ENCODE data around the gene ZBTB16.

Gene ZBTB16

DNA sequence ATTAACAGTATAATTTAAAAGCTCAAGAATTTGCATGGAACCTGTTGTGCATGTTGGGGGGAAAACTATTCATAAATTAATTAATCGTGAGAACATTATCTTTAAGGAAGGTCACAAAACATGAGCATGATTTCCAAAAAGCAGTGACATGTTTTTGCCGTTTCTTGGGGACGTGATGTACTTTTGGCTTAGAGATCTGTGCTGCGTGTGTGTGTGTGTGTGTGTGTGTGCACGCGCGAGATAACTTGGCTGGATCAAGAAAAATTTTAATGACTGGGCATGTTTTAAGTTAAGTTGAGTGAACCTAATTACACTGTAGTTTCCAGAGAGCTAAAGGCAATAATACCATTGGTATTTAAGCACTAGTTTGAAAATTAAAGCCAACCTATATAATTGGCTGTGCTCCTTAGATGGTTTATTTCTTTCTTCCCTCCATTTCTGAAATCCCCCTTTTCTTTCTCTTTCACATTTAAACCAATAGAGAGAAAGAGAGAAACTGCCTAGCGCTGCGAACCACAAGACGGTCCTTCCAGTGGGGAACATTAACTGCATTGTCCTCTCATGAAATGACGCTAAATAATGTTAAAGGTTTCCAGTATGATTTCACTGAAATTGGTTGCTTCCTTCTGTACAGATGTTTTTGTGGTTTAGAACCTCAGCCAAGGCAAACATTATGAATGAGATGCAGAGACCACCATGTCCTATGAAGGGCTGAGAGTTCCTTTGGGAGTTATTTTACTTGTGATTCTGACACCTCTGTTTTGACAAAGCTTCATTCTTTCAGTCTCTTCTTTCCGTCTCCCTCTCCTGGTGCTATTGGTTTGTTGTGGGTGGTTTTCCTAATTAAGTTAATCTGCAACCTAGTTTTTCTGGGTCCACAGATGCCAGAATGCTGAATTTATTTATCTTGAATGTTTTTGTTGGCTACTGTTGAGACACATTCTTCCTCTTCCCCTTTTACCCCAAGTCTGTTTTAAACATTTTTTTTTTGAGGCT, 51.7 kb downstream of the ZBTB16 start:
- no peak for DNase-seq

- DNase-seq, result no peak
These were observed 56.0 kb downstream of the ZBTB16 start for GRCh38 chr11:114115451-114115928.

DNA sequence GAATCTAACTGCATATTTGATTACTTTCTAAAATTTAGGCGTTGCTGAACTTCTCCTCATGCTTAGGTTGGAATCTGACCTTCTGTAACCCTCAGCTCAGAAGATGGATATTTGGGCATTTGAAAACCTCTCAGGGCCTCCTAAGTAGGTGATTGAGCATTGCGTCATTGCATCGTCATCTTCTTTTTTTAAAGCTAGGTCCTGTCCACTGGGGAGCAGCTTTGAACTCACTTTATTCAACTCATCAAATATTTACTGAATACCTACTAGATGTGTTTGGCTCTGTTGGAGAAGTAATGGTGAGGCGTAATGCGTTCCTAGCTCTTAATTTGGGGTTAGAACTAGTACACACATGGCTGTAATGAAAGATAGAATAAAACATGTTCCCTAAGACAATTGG, 56.8 kb downstream of the ZBTB16 start:
- DNase-seq, result no peak

GRCh38 chr11:114116800-114117199, 57.3 kb downstream of the ZBTB16 start:
- no peak for DNase-seq

- no peak for DNase-seq
These were observed 61.1 kb downstream of the ZBTB16 start for GRCh38 chr11:114120606-114121005.

- DNase-seq, result no peak
These were observed 61.6 kb downstream of the ZBTB16 start for GRCh38 chr11:114121138-114121537.

DNA sequence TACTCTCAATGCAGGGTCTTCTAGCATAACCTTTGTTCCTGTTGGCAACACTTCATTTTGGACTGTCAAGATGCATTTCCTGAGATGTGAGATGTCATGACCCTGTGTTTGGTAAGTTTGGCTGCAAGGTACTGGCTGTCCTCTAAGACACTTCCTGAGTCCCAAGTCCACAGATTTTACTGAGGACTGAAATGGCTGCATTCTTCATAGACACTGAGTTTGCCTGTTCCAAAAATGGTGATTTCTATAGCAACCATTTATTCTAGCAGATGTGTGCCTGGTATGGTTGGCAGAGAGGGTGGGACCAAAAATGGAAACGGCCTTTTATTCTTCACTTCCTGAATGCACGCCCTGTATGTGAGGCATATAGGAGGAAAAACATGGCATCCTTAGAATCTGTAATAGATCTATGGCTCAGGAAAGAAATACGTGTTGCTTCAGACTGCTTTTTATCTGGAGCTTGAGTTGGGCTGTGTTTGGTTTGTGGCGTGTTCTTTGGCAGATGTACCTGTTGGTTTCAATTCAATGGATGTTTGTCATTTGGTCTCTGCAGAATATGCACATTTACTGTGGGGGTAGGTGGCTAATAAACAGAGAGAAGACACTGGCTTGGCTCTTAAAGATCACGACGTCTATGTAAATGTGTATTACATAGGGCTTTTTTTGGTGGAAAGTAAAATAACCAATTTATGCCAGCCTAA, 62.4 kb downstream of the ZBTB16 start:
- DNase-seq, result no peak

GRCh38 chr11:114122686-114123085, 63.2 kb downstream of the ZBTB16 start:
- no peak for DNase-seq

- no peak for DNase-seq
These were observed 64.3 kb downstream of the ZBTB16 start for GRCh38 chr11:114123692-114124330.

DNA sequence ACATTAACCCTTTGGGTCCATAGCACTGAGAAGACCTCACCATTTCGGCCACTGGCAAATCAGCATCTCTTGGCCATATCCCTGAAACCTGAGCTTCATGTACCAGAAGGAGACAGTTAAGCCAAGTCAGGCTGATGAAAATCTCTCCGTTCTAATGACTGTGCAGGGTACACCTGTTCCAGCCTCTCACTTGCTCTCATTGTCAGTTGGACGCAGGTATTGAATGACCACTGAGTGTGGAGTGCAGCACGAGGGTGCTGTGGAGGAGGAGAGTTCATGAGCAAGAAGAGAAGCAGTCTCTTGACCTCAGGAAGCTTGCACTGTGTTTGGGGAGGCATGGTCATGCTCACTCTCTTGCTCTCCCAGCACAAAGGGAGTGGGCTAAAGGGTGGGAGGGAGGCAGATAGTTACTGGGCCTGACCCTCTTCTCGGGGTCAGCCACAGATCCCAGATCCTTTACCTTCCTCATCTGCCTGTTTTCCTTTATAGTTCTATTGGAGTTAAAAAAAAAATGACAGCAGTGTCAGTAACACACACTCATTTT, 65.2 kb downstream of the ZBTB16 start:
- DNase-seq, result no peak

DNA sequence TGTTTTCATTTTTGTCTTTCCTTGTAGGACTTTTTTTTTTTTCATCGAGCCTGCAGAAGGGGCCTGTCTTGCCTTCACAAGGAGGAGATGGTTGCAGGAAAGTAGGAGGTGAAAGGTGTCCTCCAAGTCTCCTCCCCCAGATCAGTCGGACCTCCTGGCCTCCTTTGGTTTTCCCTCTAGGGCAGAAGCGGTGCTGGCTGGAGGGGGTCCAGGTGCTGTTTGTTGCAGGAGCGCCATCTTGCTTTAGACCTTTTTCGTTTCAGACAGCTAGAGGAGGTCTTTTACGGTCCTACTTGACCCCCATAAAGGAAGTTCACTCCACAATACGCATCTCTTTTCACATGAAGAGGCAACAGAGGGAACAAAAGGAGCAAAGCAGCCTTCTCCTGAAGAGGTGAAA, 66.0 kb downstream of the ZBTB16 start:
- no peak for DNase-seq

- no peak for DNase-seq
These were observed 66.4 kb downstream of the ZBTB16 start for GRCh38 chr11:114125959-114126358.

GRCh38 chr11:114128399-114128798, 68.9 kb downstream of the ZBTB16 start:
- no peak for DNase-seq

GRCh38 chr11:114129142-114129541, 69.6 kb downstream of the ZBTB16 start:
- DNase-seq, result no peak

DNA sequence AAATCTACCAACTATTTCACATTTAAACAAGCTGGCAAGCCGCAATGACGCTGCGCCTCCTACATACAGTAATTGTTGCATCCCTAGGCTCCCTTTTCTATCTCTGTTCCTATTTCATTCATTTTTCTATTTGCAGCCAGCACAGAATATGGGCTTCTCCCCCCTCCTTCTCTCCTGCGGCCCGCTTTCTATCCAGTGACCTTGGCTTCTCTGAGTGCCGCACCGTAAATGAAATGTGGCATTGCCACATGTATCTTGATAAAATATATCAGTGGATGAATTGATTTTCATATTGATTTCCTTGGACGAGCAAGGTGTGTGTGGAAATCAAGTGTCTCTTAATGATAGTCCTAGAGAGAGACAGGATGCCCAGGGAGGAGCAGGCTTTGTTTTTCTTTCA, 70.2 kb downstream of the ZBTB16 start:
- DNase-seq, result no peak

DNA sequence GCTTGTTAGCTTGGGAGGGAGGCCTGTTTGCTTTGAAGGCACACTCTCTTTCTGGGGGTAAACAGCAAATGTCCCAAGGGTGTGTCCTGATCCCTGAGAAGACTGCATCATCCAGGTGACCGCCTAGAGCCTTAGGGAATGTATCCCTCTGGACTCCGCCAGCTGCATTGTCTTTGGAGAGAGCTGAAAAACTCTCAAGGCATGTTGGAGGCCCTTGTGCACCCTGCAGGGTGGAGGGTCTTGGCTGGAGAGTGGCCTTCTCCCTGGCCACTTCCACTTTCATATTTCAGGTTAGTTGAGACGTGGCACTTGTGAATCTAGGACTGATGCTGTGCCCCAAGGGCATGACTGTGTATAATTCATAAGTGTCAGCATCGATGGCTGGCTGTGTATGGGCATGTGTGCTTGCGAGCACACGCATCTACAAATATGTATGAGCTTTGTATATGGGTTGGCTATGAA, 70.6 kb downstream of the ZBTB16 start:
- DNase-seq, result no peak

- no peak for DNase-seq
These were observed 71.2 kb downstream of the ZBTB16 start for GRCh38 chr11:114130629-114131277.

- no peak for DNase-seq
These were observed 72.0 kb downstream of the ZBTB16 start for GRCh38 chr11:114131461-114131864.

DNA sequence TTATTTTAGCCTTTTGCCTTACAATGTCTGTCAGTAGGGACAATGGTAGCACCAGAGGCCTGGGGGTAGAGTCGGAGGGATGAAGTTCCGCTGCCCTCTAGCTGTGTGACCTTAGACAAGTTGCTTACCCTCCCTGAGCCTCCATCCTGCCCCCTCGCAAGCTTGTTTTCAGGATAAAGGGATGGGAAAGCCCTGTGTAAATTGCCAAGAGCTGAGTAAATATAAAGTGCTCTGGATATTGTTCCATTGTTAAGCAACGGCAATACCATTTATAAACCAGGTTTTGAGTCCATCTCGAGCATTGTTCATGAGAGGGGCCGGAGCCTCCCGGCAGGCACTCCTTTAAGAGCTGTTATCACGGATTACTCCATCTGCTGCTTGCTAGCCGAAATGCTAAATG, 72.9 kb downstream of the ZBTB16 start:
- DNase-seq, result no peak

- no peak for DNase-seq
These were observed 73.5 kb downstream of the ZBTB16 start for GRCh38 chr11:114132944-114133394.

GRCh38 chr11:114133548-114134329, 74.2 kb downstream of the ZBTB16 start:
- no peak for DNase-seq

GRCh38 chr11:114134870-114135269, 75.4 kb downstream of the ZBTB16 start:
- no peak for DNase-seq
